ENCODE data around the gene OR10P1. TPM values are rescaled to one million over a fixed set of nuclear protein-coding genes. Genes with fewer than 3 reads are reported as not detected.
A peak's percentile ranks its signal among the peaks of the same experiment; 100 is the strongest.
"Not testable (repeated sequence)": the region's sequence is repeated elsewhere in the genome, so short reads cannot be mapped to it uniquely, and the experiment has no call there.

The OR10P1 gene
- total RNA-seq, 2 donors from 2014 or later = not detected

- Mint-ChIP-seq H3K27ac (no peak overlapping the region), H3K36me3 (no peaks in the 10 kb centered on the region), H3K4me3 (no peak overlapping the region), H3K4me1 (ENCODE audit: low read depth in 2 of 2) (peaks cover 0 to 4% of the 10 kb centered on the region in 2 donors), H3K27me3 (peaks cover 17 to 30% of the 10 kb centered on the region in 2 donors), H3K9me3 (no peaks in the 10 kb centered on the region)
- no peak for ATAC-seq
- no peak for DNase-seq (ENCODE audit: low spot score)
Observed at GRCh38 chr12:55636116-55636655, 506 bp upstream of the OR10P1 start.

DNA sequence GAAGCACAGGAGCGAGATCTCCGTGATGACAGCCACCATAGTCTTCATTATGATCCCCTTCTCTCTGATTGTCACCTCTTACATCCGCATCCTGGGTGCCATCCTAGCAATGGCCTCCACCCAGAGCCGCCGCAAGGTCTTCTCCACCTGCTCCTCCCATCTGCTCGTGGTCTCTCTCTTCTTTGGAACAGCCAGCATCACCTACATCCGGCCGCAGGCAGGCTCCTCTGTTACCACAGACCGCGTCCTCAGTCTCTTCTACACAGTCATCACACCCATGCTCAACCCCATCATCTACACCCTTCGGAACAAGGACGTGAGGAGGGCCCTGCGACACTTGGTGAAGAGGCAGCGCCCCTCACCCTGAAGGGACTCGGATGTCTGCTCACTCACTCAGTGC is 775 bp downstream of the OR10P1 start:
- H3K27me3 Mint-ChIP-seq = peaks cover 17 to 28% of the 10 kb centered on the region in 2 donors
- ATAC-seq = peak; percentile 15 to 73
- DNase-seq (ENCODE audit: low spot score) = no peak
- peaks cover 8 to 10% of the 10 kb centered on the region in 2 donors for H3K4me1 Mint-ChIP-seq (ENCODE audit: low read depth in 2 of 2)
- peak overlapping the region; percentile 30 for H3K4me3 Mint-ChIP-seq
- H3K36me3 Mint-ChIP-seq = no peaks in the 10 kb centered on the region
- H3K9me3 Mint-ChIP-seq = no peaks in the 10 kb centered on the region
- H3K27ac Mint-ChIP-seq = no peak overlapping the region

- Mint-ChIP-seq H3K27ac (no peak overlapping the region), H3K4me3 (no peak overlapping the region), H3K36me3 (no peaks in the 10 kb centered on the region), H3K27me3 (peaks cover 17 to 20% of the 10 kb centered on the region in 2 donors), H3K4me1 (ENCODE audit: low read depth in 2 of 2) (peaks cover 25 to 28% of the 10 kb centered on the region in 2 donors), H3K9me3 (no peaks in the 10 kb centered on the region)
- DNase-seq (ENCODE audit: low spot score) (no peak), ATAC-seq (no peak)
Observed at GRCh38 chr12:55641595-55641994, 4.9 kb downstream of the OR10P1 start.

DNA sequence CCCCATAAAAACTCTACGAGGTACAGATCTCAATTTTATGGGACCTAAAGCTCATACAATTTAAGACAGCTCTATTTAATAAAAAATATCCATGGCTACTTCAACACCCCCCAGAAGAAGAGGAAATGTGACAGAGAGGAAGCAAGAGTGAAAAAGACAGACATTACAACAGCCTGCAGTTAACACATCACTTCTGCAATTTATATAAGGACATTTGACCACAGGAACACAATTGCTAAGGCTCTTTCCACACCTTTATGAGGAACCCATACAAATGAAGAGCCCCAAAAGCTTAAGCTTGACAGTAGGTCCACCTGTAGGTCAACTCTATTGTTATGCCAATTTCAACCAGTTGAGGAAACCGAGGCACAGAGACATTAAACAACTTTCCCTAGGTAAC is 5.6 kb downstream of the OR10P1 start:
- Mint-ChIP-seq H3K9me3 (no peaks in the 10 kb centered on the region), H3K36me3 (no peaks in the 10 kb centered on the region), H3K4me3 (peak overlapping the region; percentile 43), H3K4me1 (ENCODE audit: low read depth in 2 of 2) (peaks cover 27 to 30% of the 10 kb centered on the region in 2 donors), H3K27me3 (peaks cover 13 to 15% of the 10 kb centered on the region in 2 donors), H3K27ac (peak overlapping the region; percentile 19 to 31)
- ATAC-seq (no peak), DNase-seq (ENCODE audit: low spot score) (no peak)

- no peak for ATAC-seq
Observed at GRCh38 chr12:55642669-55643068, 6.0 kb downstream of the OR10P1 start.

DNA sequence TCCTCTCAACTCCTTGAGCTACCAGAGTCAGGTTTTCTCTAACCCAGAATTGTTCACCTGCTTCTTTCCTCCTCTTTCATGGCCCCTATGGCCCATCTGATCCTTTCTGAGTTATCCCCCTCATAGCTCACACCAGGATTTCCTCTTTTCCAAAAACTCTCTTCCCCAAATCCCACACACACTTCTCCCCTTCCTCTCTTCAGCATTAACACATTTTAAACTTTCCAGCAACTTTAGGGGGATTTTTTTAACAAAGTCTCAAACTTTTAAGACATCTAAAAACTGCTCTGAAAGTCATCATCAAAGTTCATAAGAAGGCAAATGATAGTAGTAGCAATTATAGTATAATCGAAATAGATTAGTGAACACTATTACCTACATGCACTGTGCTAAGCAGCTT is 7.9 kb downstream of the OR10P1 start:
- no peak overlapping the region for H3K4me3 Mint-ChIP-seq
- H3K36me3 Mint-ChIP-seq = no peaks in the 10 kb centered on the region
- H3K4me1 Mint-ChIP-seq (ENCODE audit: low read depth in 2 of 2) = peaks cover 24 to 30% of the 10 kb centered on the region in 2 donors
- no peak for DNase-seq (ENCODE audit: low spot score)
- H3K27me3 Mint-ChIP-seq = peaks cover 4 to 6% of the 10 kb centered on the region in 2 donors
- H3K9me3 Mint-ChIP-seq = no peaks in the 10 kb centered on the region
- no peak for ATAC-seq
- H3K27ac Mint-ChIP-seq = peak overlapping the region in 1 of 2 donors; percentile 48

More at GRCh38 chr12:55642669-55643068, 6.0 kb downstream of the OR10P1 start:
- Mint-ChIP-seq H3K27ac (peak overlapping the region; percentile 19 to 31), H3K36me3 (no peaks in the 10 kb centered on the region), H3K9me3 (no peaks in the 10 kb centered on the region), H3K4me3 (peak overlapping the region; percentile 43), H3K4me1 (ENCODE audit: low read depth in 2 of 2) (peaks cover 24 to 30% of the 10 kb centered on the region in 2 donors), H3K27me3 (peaks cover 9 to 11% of the 10 kb centered on the region in 2 donors)
- DNase-seq (ENCODE audit: low spot score) = no peak

DNA sequence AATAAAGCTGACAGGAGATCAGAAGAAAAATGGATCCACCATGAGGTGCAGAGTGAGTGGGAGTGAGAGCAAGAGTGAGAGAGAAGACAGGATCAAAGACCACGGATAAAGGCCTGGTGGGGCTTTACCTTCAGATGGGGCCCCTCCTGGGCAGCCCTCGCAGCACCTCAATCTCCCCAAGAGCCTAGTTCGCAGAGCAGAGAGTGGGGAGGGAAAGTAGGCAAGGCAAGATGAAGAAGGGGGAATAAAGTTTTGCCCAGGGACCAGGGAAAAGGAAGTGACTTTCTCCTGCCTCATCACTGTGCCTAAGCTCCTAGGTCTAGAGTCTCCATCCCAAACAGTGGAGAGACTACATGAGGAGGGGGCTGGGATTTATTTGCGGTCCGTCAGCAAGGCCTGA is 10.3 kb downstream of the OR10P1 start:
- DNase-seq (ENCODE audit: low spot score) = no peak
- Mint-ChIP-seq H3K4me3 (peak overlapping the region; percentile 63), H3K4me1 (ENCODE audit: low read depth in 2 of 2) (peaks cover 27 to 35% of the 10 kb centered on the region in 2 donors), H3K36me3 (no peaks in the 10 kb centered on the region), H3K27ac (peak overlapping the region; percentile 60 to 67), H3K9me3 (peaks cover 4% of the 10 kb centered on the region), H3K27me3 (peaks cover 0 to 2% of the 10 kb centered on the region in 2 donors)
- no peak for ATAC-seq

GRCh38 chr12:55650620-55651298 is 14.1 kb downstream of the OR10P1 start:
- H3K27me3 Mint-ChIP-seq; DNase-seq (ENCODE audit: low spot score); H3K9me3 Mint-ChIP-seq; H3K36me3 Mint-ChIP-seq; H3K4me3 Mint-ChIP-seq; ATAC-seq: not testable (repeated sequence)
- Mint-ChIP-seq H3K4me1 (ENCODE audit: low read depth in 2 of 2) (peaks cover 17 to 22% of the 10 kb centered on the region in 2 donors), H3K27ac (peak overlapping the region in 1 of 2 donors; percentile 22)

- H3K4me1 Mint-ChIP-seq (ENCODE audit: low read depth in 2 of 2) = peaks cover 13 to 17% of the 10 kb centered on the region in 2 donors
- H3K36me3 Mint-ChIP-seq = no peaks in the 10 kb centered on the region
- no peak for ATAC-seq
Observed at GRCh38 chr12:55651299-55651683, 14.6 kb downstream of the OR10P1 start.

DNA sequence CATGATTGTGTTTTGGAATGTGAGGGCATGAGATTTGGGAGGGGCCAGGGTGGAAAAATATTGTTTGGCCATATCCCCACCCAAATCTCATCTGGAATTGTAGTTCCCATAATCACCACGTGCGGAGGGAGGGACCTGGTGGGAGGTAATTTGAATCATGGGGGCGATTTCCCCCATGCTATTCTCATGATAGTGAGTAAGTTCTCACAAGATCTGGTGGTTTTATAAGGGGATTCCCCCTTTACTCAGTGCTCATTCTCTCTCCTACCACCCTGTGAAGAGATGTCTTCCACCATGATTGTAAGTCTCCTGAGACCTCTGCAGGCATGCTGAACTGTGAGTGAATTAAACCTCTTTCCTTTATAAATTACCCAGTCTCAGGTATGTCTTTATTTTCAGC is 15.7 kb downstream of the OR10P1 start:
- Mint-ChIP-seq H3K36me3 (no peaks in the 10 kb centered on the region), H3K4me3 (no peak overlapping the region), H3K9me3 (peaks cover 4% of the 10 kb centered on the region), H3K27me3 (no peaks in the 10 kb centered on the region), H3K27ac (no peak overlapping the region), H3K4me1 (ENCODE audit: low read depth in 2 of 2) (peaks cover 9 to 11% of the 10 kb centered on the region in 2 donors)
- ATAC-seq (peak; percentile 73 to 74), DNase-seq (ENCODE audit: low spot score) (no peak)

More at GRCh38 chr12:55651299-55651683, 14.6 kb downstream of the OR10P1 start:
- DNase-seq (ENCODE audit: low spot score) = no peak
- Mint-ChIP-seq H3K27ac (peak overlapping the region in 1 of 2 donors; percentile 22), H3K9me3 (peaks cover 4% of the 10 kb centered on the region), H3K27me3 (no peaks in the 10 kb centered on the region), H3K4me3 (no peak overlapping the region)

DNA sequence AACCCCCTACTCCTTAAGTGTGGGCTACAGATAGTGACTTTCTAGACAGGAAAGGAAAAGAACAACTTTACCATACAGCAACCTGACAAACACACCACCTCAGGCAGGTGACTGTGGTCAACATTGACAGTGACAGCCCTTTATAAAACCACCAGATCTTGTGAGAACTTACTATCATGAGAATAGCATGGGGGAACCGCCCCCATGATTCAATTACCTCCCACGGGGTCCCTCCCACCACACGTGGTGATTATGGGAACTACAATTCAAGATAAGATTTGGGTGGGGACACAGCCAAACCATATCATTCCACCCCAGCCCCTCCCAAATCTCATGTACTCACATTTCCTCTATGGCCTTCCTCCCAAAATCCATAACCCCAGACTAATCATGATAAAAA is 16.3 kb downstream of the OR10P1 start:
- no peaks in the 10 kb centered on the region for H3K36me3 Mint-ChIP-seq
- H3K4me1 Mint-ChIP-seq (ENCODE audit: low read depth in 2 of 2) = peaks cover 9 to 11% of the 10 kb centered on the region in 2 donors
- H3K9me3 Mint-ChIP-seq = peaks cover 4% of the 10 kb centered on the region
- DNase-seq (ENCODE audit: low spot score) (no peak), ATAC-seq (no peak)
- H3K4me3 Mint-ChIP-seq = no peak overlapping the region
- no peaks in the 10 kb centered on the region for H3K27me3 Mint-ChIP-seq
- no peak overlapping the region for H3K27ac Mint-ChIP-seq

GRCh38 chr12:55654511-55655214 is 18.0 kb downstream of the OR10P1 start:
- H3K4me3 Mint-ChIP-seq = no peak overlapping the region
- ATAC-seq (no peak), DNase-seq (ENCODE audit: low spot score) (no peak)
- H3K27ac Mint-ChIP-seq = no peak overlapping the region
- H3K36me3 Mint-ChIP-seq = no peaks in the 10 kb centered on the region
- no peaks in the 10 kb centered on the region for H3K27me3 Mint-ChIP-seq
- H3K4me1 Mint-ChIP-seq (ENCODE audit: low read depth in 2 of 2) = peaks cover 9 to 11% of the 10 kb centered on the region in 2 donors
- H3K9me3 Mint-ChIP-seq = peaks cover 4% of the 10 kb centered on the region

DNA sequence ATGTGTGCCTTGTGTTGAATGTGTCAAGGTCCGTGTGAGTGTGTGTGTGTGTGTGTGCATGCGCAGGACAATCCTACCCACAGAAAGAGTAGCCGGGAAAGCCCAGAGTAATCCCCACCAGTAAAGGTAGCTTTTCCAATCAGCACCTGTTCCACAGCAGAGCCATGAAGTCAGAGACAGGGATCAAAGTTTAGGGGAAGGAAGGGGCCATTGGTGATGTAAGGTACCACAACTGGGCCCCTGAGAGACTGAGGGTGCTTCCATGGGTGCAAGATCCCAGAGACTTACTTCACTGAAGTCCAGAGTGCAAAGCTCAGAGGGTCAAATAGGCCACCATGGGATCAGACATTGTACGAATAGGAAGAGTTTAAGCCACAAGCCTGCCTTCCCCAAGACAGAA is 20.5 kb downstream of the OR10P1 start:
- Mint-ChIP-seq H3K27ac (no peak overlapping the region), H3K36me3 (no peaks in the 10 kb centered on the region), H3K4me3 (no peak overlapping the region), H3K27me3 (no peaks in the 10 kb centered on the region), H3K9me3 (no peaks in the 10 kb centered on the region), H3K4me1 (ENCODE audit: low read depth in 2 of 2) (peaks cover 0 to 4% of the 10 kb centered on the region in 2 donors)
- ATAC-seq (no peak), DNase-seq (ENCODE audit: low spot score) (no peak)

GRCh38 chr12:55658212-55658611 is 21.5 kb downstream of the OR10P1 start:
- H3K27me3 Mint-ChIP-seq = no peaks in the 10 kb centered on the region
- no peak overlapping the region for H3K27ac Mint-ChIP-seq
- no peaks in the 10 kb centered on the region for H3K36me3 Mint-ChIP-seq
- H3K4me1 Mint-ChIP-seq (ENCODE audit: low read depth in 2 of 2) = no peaks in the 10 kb centered on the region
- no peak overlapping the region for H3K4me3 Mint-ChIP-seq
- ATAC-seq = no peak
- no peaks in the 10 kb centered on the region for H3K9me3 Mint-ChIP-seq
- DNase-seq (ENCODE audit: low spot score) = no peak
